SU-DHL-6 (cell line): Measurements from ENCODE around the gene FETUB.

ENCODE experiments used
- EZH2phosphoT487 ChIP-seq: fragments of 200-600 bp; sonication (generic), shearing (Covaris generic); conservative IDR thresholded peaks from 2 replicates; pipeline ENCODE4 v1.6.1; 2018; ENCODE audit warnings: mild to moderate bottlenecking, antibody characterized with exemption, low read length, moderate library complexity, mixed read lengths
- TF ChIP-seq, protein P1 (sequence below): fragments of 200-600 bp; sonication (generic); IDR thresholded peaks from one replicate; pipeline ENCODE4 v1.5.1; 2017; ENCODE audit warnings: antibody characterized with exemption, mild to moderate bottlenecking, low read length, moderate library complexity; ENCODE audit not compliant: insufficient read depth, poor library complexity, severe bottlenecking

DNA sequence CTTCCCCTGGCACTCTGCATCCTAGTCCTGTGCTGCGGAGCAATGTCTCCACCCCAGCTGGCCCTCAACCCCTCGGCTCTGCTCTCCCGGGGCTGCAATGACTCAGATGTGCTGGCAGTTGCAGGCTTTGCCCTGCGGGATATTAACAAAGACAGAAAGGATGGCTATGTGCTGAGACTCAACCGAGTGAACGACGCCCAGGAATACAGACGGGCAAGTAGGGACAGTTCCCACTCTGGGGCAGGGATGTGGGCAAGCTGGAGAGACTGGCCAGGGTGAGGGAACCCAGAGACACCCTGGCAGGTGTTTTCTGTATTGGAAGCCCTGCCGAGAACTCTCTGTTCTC, 247 bp downstream of the FETUB start:
- TF ChIP-seq, protein P1, sequence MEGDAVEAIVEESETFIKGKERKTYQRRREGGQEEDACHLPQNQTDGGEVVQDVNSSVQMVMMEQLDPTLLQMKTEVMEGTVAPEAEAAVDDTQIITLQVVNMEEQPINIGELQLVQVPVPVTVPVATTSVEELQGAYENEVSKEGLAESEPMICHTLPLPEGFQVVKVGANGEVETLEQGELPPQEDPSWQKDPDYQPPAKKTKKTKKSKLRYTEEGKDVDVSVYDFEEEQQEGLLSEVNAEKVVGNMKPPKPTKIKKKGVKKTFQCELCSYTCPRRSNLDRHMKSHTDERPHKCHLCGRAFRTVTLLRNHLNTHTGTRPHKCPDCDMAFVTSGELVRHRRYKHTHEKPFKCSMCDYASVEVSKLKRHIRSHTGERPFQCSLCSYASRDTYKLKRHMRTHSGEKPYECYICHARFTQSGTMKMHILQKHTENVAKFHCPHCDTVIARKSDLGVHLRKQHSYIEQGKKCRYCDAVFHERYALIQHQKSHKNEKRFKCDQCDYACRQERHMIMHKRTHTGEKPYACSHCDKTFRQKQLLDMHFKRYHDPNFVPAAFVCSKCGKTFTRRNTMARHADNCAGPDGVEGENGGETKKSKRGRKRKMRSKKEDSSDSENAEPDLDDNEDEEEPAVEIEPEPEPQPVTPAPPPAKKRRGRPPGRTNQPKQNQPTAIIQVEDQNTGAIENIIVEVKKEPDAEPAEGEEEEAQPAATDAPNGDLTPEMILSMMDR = no peak
- TF ChIP-seq EZH2phosphoT487 = no peak
